H1 (cell line): Measurements from ENCODE around the gene XPNPEP1. TPM values are rescaled to one million over a fixed set of nuclear protein-coding genes. Genes with fewer than 3 reads are reported as not detected.

Source experiments
- TAF7 ChIP-seq: optimal IDR thresholded peaks from 2 replicates; pipeline ENCODE3; 2011; ENCODE audit warnings: low read depth, mild to moderate bottlenecking, inconsistent platforms, low read length, moderate library complexity, borderline replicate concordance
- polyA plus RNA-seq, 7 experiments: library from polyadenylated mRNA; depleted of rRNA in 3 of 7; stranded (reverse) in 5 of 7; unstranded in 2 of 7; fragments of >200 nt in 5 of 7; fragments of 200-250 nt in 2 of 7; gene quantifications; 1 replicate in 5 of 7; 2 replicates in 1 of 7; 4 replicates in 1 of 7; pipeline versions ENCODE4 v1.2.1 to v1.2.3, GENCODE V29; 2011 to 2013; ENCODE audit warnings: missing spikeins in 2 of 7, mixed read lengths in 2 of 7
- total RNA-seq: library from RNA; stranded (reverse); fragmentation: NEBNext Ultra II Directional; extraction: Animal tissue kit (Norgen Biotek cat#: 25700); gene quantifications from 2 replicates; pipeline ENCODE4 v1.2.1, GENCODE V29; 2021

Gene XPNPEP1
- total and polyA plus RNA-seq, 2 of the 8 experiments (the other 6 are each of a cell fraction or from before 2014, with no cell fraction given) = 61.1 to 201 TPM

DNA sequence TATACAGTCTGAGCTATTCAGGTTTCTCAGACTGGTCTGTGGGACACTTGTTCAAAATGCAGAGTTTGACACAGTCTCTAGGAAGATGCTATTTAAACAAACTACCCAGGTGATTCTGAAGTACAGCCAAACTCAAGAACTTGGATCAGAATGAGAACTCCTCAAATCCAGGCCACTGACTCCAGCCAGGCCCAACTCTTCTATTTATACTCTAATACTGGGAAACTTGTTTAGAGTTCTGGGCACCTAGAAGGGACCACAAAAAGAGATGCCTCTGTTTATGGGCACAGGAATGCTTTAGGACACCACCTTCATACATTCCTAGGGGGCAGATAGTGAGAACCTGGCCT lies 44.4 kb upstream of the XPNPEP1 start (continued):
- TF ChIP-seq TAF7 = no peak
